Stimulated activated CD8-positive, alpha-beta memory T cell treated with anti-CD3 and anti-CD28 coated beads, Interleukin-7, amount 100 ng/mL, for 4 hours (primary cell): ENCODE results near the gene GFRA3.

ENCODE experiments used
- DNase-seq, 2 donors: peaks; one replicate each; pipeline ENCODE4 v3.0.0-alpha.2; 2020; ENCODE audit warnings: low read depth in 2 of 2

The GFRA3 gene

DNA sequence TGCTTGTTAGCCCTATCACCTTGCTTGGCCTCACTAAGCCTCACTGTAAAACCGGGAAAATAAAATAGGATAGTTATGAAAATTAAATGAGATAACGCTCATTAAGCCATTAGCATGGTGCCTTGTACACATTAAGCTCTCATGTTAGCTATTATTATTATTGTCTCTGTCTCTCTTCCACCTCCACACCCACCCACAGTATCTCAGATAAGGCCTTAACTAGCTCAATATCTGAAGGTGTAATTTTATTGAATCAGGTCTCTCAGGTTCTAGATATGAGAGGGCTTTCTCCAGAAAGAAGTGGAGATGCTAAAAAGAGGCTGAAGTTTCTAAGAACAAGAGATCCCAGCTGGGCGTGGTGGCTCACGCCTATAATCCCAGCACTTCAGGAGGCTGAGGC is 27.6 kb downstream of the GFRA3 start:
- no peak for DNase-seq

DNA sequence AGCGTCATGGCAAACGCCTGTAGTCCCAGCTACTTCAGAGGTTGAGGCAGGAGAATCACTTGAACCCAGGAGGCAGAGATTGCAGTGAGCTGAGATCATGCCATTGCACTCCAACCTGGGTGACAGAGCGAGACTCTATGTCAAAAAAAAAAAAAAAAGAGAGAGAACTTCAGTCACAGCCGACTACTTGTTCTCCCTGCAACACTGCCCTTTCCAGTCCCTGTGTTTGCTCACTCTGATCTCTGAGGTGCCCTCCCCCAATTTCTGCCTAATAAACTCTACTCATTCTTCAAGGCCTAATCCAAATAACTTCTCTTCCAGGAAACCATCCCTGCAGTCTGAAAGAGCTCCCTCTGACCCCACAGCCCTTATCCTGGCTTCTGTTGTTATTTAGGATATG is 28.1 kb downstream of the GFRA3 start:
- DNase-seq: no peak

DNA sequence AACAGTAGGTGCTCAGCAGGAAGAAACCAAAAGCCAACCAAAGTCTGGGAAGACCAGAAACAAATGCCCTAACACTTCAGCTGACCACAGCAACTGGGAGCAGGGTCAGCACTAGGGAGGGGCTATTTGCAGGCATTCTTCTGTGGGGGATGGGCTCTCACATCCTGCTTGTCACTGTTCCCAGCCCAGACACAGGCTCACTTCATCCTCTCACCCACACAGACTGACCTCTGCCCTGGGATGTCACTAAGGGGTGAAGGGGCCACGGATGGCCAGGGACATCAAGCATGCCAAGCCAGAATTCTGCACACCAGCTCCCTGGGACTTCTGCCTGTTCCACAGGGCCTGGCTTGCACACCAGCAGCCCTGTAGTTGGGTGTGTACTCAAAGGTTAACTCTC is 28.7 kb downstream of the GFRA3 start:
- DNase-seq: no peak

DNA sequence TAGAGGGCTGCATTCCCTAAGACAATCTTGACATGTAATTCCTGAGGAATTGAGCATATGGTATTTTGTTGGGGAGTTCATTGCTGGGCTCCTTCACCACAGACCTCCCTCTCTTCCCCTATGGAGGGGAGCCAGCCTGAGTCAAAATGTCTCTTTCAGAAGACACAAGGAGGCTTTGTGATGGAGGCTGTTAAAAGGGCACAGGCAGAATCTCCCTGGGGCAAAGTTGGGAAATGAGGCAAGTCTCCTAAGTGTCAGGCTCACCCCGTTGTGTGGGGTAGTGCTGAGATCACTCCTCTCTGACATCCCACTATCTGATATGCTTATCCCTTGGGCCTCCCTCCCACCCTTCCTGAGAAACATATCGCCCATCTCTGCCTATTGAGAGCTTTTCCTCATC is 30.6 kb downstream of the GFRA3 start:
- no peak for DNase-seq

DNA sequence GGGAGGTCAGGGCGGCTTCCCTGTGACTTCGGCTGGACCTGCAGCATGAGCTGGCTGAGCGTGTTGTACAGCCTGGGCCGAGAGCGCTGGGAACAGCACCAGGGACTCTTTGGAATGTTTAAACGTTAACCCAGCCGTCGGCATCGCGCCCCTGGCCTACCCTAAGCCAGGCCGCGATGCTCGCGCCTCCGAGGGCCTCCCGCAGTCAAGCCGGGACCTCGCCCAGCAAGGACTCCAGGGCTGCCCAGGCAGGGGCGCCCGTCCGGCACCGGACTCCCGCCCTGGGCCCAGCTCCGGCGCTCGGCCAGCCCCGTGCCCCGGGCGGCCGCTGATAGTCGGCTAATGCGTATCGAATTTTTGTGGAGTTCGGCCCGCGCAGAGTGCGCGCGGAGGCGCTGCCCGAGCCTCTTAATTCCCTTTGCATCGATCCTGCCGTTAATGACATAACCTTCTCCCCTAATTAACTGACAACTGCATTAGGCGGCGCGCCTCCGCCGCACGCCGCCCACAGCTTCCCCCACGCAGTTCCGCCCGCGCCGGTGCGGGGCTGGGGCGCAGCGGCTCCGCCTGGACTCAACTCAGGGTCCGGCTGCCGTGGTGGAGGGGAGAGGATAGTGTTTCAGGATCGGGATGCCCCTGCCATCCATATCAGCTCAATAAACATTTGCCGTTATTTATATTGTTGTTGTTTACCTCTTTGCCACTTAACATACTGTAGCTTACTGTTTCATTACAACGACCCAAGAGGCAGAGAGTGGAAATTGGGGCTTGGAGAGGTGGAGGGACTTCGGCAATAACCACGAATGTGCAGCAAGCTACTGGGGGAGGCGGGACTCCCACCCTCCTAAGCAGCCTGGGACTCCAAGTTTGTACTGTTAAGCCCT is 32.5 kb downstream of the GFRA3 start:
- no peak for DNase-seq

DNA sequence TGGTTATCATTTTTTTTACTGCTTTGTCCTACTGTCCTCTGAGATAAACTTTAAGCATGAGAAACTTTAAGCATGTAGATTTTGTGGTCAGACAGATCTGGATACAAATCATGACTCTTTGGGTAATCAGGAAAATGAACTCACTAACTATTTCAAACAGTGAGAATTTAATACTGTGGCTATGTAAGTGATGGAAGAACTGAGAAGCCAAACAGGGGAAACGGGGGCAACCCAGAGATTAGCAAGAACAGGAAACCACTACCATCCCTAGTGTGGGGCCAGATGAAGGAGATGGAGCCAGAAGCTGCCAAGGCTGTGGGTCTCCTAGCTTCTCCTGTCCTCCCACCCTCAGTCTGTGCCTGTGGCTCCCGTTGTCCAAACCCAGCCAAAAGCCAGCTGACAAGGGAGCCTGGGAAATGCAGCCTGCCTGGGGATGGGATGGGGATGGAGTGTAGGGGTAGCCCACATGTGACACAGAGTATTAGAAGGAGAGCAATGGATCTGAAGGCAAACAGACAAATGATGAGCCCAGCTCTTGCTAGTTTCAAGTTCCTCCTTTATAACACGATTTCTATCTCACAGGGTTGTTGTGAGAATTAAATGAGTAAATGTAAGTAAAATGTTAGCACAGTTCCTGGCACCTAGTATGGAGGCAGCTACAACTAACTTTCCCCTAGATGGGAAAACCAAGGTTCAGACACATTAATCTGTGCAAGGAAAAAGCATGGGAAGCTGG is 33.6 kb downstream of the GFRA3 start:
- no peak for DNase-seq

DNA sequence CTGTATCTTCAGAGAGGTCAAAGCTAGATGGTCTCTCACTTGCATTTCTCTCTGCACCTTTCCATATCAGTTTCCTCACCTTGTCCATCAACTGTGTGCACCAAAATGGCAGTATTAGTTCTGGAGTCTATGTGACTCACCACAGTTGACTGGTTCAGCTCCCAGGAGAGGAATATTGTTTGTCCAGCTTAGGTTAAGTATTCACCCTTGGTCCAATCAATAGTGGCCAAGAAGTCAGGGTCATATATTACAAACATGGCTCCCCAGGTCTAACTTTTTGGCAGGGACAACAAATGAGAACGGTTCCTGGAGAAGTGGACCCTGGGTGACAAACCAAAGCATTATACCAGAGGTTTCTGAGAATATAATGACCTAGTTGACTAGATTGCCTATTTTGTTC is 36.4 kb downstream of the GFRA3 start:
- DNase-seq: no peak

DNA sequence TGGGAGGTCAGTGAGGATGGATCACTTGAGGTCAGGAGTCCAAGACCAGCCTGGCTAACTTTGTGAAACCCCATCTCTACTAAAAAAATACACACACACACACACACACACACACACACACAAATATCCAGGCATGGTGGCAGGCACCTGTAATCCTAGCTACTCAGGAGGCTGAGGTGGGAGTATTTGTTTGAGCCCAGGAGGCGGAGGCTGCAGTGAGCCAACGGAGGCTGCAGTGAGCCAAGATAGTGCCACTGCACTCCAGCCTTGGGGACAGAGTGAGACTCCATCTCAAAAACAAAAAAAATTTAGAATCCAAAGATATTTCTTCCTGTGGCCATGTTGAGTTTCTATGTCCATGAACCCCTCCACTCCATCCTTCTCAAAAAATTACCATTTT is 39.8 kb downstream of the GFRA3 start:
- DNase-seq: no peak

DNA sequence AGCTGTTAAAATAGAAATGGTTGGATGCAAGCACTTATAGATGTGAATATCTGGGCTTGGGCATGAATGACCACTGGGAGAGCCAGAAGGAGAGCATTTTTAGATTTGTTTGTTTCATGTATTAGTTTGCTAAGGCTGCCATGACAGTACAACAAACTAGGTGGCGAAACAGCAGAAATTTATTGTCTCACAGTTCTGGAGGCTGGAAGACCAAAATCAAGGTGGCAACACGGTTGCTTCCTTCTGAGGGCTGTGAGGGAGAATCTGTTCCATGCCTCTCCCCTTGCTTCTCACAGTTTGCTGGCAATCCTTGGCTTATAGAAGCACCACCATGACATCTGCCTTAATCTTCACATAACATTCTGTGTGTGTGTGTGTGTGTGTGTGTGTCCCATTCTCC is 41.1 kb downstream of the GFRA3 start:
- no peak for DNase-seq

DNA sequence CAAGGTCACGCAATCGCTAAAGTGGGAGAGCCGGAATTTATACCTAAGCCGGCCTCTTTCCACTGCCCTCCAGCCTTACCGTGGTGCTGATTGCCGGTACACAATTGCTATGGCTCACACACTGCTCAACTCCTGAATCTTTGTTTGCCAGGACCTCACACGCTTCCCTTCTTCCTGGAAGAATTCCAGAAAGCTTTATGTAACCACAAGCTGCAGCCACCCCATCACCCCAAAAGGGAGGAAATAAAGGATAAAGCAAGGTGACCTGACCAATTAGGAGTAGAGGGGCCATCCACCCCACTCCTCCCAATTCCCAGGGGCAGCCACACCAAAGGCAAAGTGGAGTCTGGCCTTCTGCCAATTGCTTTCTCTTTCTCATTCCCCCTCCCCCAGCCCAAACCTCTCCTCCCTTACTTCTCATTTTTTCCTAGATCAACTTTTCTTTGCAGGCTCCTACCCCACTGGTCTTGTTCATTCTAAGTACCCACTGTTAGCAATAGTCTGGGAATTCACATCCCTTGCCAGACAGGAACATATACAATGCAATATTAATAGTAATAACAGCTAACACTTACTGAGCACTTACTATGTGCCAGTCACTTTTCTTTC is 43.3 kb downstream of the GFRA3 start:
- no peak for DNase-seq

DNA sequence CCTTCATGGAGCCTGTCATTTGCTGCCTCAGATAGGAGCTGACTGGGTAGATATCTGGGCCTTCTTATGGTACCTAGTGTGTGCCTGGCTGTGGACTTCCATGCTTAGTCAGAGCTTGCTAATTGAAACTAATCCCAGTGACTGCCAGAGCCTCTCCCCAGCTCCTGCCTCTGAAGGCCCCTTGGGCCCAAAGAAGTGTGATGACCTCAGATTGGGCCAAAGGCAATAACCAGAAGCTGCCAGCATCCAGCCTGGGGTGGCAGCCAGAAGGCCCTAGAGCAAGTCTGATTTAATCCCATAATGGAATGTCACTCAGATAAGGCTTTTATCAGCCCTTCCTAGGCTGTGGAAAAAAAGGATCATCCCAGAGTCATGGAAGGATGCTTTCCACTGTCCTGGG is 44.2 kb downstream of the GFRA3 start:
- DNase-seq: no peak

DNA sequence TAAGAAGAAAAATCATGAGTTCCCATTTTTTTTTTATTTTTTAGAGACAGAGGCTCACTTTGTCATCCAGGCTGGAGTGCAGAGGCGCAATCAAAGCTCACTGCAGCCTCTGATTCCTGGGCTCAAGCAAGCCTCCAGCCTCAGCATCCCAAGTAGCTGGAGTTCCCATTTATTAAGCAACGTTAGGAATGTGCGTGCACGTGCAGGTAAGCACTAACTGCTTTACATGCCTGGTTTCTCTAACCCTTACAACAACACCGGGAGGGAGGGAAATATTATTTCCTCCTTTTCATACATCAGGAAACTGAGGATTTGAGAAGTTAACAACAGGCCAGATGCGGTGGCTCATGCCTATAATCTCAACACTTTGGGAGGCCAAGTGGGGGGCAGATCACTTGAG is 45.0 kb downstream of the GFRA3 start:
- no peak for DNase-seq

DNA sequence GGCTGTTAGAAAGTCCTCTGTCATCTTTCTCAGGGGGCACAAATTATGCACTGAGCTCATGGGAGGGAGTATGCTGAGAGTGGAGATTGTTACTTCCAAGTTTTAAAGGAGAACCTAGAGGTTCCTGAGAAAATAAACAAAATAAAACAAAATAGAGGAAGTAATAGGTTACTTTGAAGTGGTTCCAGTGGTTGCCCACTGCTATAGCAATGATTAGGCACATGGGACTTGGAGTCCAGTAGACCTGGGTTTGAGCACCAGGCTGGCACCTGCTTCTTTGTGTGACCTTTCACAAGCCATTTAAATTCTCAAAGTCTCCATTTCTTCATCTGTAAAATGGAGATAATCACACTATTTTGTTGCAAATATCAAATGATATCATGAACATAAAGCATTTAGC is 47.5 kb downstream of the GFRA3 start:
- DNase-seq: no peak

DNA sequence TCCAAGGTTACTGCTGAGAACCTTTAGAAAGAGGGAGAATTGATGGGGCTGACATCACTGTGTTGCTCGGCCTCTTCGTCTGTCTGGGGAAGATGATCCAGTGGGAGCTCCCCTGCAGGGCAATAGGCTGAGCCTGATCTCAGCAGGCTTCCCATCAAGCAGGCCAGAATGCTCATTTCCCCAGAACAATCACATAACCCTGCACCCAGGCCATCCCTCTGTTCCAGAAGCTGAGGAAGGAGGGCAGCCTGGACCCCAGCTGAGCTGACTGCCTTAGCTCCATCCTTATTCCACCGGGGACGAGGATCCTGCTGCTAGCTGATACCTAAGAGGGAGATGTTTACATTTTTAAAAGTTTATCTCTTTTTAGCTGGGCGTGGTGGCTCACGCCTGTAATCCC is 49.7 kb downstream of the GFRA3 start:
- no peak for DNase-seq

DNA sequence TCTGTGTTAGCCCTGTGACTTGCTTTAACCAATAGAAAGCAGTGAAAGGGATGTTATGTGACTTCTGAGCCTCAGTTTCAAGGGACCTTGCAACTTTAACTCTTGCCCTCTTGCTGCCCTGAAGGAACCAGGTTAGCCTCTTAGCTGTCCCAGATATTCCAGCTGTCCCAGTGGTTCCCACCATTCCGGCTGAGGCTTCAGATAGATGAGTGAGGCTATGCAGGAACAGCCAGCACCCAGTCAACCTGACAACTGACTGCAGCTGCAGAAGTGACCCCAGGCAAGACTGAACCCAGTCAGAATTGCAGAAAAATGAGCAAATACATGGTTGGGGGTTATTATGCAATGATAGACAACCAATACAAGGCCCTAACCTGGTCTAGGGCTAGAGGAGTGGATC is 50.9 kb downstream of the GFRA3 start:
- DNase-seq: no peak

DNA sequence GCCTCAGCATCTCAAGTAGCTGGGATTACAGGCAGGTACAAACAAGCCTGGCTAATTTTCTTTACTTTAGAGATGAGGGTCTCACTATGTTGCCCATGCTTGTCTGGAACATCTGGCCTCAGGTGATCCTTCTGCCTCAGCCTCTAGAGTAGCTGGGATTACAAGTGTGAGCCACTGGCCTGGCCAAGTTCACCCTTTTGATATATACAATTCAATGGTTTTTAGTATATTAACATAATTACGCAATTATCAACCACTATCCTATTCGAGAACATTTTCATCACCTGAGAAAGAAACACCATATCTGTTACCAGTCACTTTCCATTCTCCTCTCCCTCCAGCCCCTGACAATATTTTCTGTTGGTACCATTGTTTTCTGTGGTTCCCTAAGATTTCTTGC is 57.6 kb downstream of the GFRA3 start:
- DNase-seq: no peak

DNA sequence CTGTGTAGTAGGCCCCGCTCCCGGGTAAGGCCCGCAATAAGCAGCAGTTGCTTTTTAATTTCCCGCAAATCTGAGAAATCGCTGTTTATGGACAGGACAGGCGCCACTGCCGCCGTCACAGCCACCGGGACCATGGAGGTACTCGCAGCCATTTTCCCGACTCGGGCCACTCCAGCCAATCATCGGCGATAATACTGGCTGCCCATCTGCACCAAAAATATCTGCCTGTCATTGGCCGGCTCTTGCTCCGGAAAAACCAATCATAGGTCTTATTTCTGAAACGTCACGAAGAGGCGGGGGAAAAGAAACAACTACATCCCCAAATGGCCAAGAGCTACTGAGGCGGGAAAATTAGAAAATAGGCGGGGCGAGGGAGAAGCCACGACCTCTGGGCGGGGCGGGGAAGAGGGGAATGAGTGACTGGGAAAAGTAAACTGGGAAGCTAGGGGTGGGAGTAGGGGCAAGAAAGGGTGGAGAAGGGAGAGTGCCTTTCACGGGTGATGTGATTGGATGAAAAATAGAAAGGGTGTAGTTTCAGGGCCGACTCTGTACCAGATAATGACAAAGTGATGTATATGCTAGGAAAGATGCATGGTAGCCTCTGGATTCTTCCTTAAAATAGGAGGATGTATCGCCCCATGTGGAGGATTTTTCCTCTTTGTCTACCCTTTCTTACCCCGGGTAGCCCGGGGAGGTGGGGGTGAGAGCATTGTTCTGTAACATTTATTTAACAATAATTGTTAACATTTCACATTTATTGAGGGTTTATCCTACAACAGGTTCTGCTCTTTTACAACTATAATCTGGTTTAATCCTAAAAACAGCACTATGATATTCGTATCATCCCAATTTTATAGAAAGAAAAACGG is 61.0 kb downstream of the GFRA3 start, which contains the start of gene CDC23:
TSS of gene CDC23 (minus strand) at position 163 of the 869 bp plus-strand sequence. CDS start at position 152, 11 bp downstream.
- peak; percentile 79 to 89 for DNase-seq

DNA sequence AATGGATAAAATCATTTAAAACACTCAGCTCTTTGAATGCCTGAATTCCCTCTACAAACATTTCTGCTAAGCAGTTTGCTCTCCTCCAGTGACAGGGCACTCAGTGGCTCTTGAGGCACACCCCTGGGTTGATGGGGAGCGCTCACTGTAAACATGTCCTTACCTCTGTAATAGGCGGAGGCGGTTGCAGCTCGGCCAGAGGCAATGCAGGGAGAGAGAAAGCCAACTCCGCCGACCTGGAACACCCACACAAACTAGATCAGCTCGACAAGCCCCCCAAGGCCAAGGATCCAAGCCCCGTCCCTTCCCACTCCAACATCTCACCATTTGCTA is 61.6 kb downstream of the GFRA3 start:
- peak in 1 of 2 donors; percentile 3 for DNase-seq

DNA sequence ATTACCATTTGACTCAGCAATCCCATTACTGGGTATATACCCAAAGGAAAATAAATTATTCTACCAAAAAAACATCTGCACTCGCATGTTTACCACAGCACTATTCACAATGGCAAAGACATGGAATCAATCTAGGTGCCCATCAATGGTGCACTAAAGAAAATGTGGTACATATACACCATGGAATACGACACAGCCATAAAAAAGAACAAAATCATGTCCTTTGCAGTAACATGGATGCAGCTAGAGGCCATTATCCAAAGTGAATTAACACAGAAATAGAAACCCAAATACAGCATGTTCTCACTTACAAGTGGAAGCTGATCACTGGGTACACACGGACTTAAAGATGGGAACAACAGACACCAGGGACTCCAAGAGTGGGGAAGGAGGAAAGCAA is 63.4 kb downstream of the GFRA3 start:
- DNase-seq: no peak
